SU-DHL-6 (cell line): ENCODE data around the gene NUBPL.

Source experiments
- H2AFZ ChIP-seq: fragments of 200-600 bp; sonication (generic); 2 replicates; pipeline ENCODE4 v1.6.1; 2014; ENCODE audit warnings: low read depth, mild to moderate bottlenecking, moderate library complexity, mixed read lengths, antibody characterized with exemption, low read length; ENCODE audit not compliant: severe bottlenecking
- H3F3A ChIP-seq: fragments of 200-600 bp; shearing (Covaris generic); 2 replicates; pipeline ENCODE4 v1.6.0; 2016; ENCODE audit warnings: antibody characterized with exemption, mild to moderate bottlenecking; ENCODE audit not compliant: insufficient read depth
- H3K27ac ChIP-seq: fragments of 200-600 bp; sonication (generic); 2 replicates; pipeline ENCODE4 v1.5.1; 2016; ENCODE audit warnings: low read depth, mild to moderate bottlenecking, low read length, moderate library complexity, mixed read lengths
- H3K27me3 ChIP-seq: fragments of 200-600 bp; sonication (generic), shearing (Covaris generic); 2 replicates; pipeline ENCODE4 v1.6.0; 2014; ENCODE audit warnings: mild to moderate bottlenecking, low read length
- H3K36me3 ChIP-seq: fragments of 200-600 bp; sonication (generic); 2 replicates; pipeline ENCODE4 v1.6.1; 2014; ENCODE audit warnings: mild to moderate bottlenecking, low read length, mixed read lengths
- H3K4me2 ChIP-seq: fragments of 300-600, 200-600 bp; shearing (Covaris generic), sonication (generic); 2 replicates; pipeline ENCODE4 v1.6.0; 2014; ENCODE audit warnings: low read length, low read depth, mild to moderate bottlenecking; ENCODE audit not compliant: poor library complexity, severe bottlenecking
- H3K4me3 ChIP-seq: fragments of 200-600 bp; sonication (generic); 2 replicates; pipeline ENCODE4 v1.5.1; 2014; ENCODE audit warnings: antibody characterized with exemption, low read length, mild to moderate bottlenecking, mixed read lengths; ENCODE audit not compliant: insufficient read depth, poor library complexity, severe bottlenecking
- H3K79me2 ChIP-seq: fragments of 200-600 bp; sonication (generic); 2 replicates; pipeline ENCODE4 v1.6.1; 2014; ENCODE audit warnings: mild to moderate bottlenecking, low read length, moderate library complexity; ENCODE audit not compliant: insufficient read depth
- H3K9ac ChIP-seq: fragments of 200-600 bp; sonication (generic); 2 replicates; pipeline ENCODE4 v1.7.0; 2014; ENCODE audit warnings: mild to moderate bottlenecking, low read length
- H3K9me2 ChIP-seq: fragments of 200-600 bp; sonication (generic); replicated peaks from 2 replicates; pipeline ENCODE4 v1.6.1; 2014; ENCODE audit warnings: low read length; ENCODE audit not compliant: insufficient read depth
- H3K9me3 ChIP-seq: fragments of 200-600 bp; sonication (generic); 2 replicates; pipeline ENCODE4 v1.6.1; 2014; ENCODE audit warnings: low read length, mixed read lengths; ENCODE audit not compliant: insufficient read depth
- H4K20me1 ChIP-seq: fragments of 200-600 bp; sonication (generic); 2 replicates; pipeline ENCODE4 v1.6.1; 2014; ENCODE audit warnings: low read depth, mild to moderate bottlenecking, antibody characterized with exemption, low read length, moderate library complexity, mixed read lengths
- EZH2phosphoT487 ChIP-seq: fragments of 200-600 bp; sonication (generic), shearing (Covaris generic); conservative IDR thresholded peaks from 2 replicates; pipeline ENCODE4 v1.6.1; 2018; ENCODE audit warnings: mild to moderate bottlenecking, antibody characterized with exemption, low read length, moderate library complexity, mixed read lengths
- TF ChIP-seq, protein P1 (sequence below): fragments of 200-600 bp; sonication (generic); IDR thresholded peaks from one replicate; pipeline ENCODE4 v1.5.1; 2017; ENCODE audit warnings: antibody characterized with exemption, mild to moderate bottlenecking, low read length, moderate library complexity; ENCODE audit not compliant: insufficient read depth, poor library complexity, severe bottlenecking

NUBPL gene

GRCh38 chr14:31660728-31661127 lies 99.5 kb downstream of the NUBPL start:
- H3K4me2 ChIP-seq: no peak overlapping the region
- H3K4me3 ChIP-seq: no peak overlapping the region
- H3K9me3 ChIP-seq: no peaks in the 10 kb centered on the region
- no peaks in the 10 kb centered on the region for H4K20me1 ChIP-seq
- no peaks in the 10 kb centered on the region for H3F3A ChIP-seq
- H3K9me2 ChIP-seq: no peaks in the 10 kb centered on the region
- no peak overlapping the region for H3K9ac ChIP-seq
- TF ChIP-seq, protein P1, sequence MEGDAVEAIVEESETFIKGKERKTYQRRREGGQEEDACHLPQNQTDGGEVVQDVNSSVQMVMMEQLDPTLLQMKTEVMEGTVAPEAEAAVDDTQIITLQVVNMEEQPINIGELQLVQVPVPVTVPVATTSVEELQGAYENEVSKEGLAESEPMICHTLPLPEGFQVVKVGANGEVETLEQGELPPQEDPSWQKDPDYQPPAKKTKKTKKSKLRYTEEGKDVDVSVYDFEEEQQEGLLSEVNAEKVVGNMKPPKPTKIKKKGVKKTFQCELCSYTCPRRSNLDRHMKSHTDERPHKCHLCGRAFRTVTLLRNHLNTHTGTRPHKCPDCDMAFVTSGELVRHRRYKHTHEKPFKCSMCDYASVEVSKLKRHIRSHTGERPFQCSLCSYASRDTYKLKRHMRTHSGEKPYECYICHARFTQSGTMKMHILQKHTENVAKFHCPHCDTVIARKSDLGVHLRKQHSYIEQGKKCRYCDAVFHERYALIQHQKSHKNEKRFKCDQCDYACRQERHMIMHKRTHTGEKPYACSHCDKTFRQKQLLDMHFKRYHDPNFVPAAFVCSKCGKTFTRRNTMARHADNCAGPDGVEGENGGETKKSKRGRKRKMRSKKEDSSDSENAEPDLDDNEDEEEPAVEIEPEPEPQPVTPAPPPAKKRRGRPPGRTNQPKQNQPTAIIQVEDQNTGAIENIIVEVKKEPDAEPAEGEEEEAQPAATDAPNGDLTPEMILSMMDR: no peak
- TF ChIP-seq EZH2phosphoT487: no peak
- H3K36me3 ChIP-seq: no peaks in the 10 kb centered on the region
- H3K27me3 ChIP-seq: no peaks in the 10 kb centered on the region
- H3K79me2 ChIP-seq: no peaks in the 10 kb centered on the region
- H2AFZ ChIP-seq: no peak overlapping the region
- no peak overlapping the region for H3K27ac ChIP-seq

DNA sequence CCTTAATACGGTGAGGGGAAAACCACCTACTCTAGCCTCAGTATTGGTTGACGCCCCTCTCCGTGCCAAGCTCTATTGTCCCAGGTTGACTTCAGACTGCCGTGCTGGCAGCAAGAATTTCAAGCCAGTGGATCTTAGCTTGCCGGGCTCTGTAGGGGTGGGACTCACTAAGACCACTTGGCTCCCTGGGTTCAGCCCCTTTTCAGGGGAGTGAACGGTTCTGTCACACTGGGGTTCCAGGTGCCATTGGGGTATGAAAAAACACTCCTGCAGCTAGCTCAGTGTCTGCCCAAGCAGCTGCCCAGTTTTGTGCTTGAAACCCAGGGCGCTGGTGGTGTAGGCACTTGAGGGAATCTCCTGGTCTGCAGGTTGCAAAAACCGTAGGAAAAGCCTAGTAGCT lies 107.1 kb downstream of the NUBPL start:
- no peaks in the 10 kb centered on the region for H3K36me3 ChIP-seq
- H3K79me2 ChIP-seq: no peaks in the 10 kb centered on the region
- H3K4me2 ChIP-seq: no peak overlapping the region
- H3K4me3 ChIP-seq: no peak overlapping the region
- no peaks in the 10 kb centered on the region for H3K27me3 ChIP-seq
- no peaks in the 10 kb centered on the region for H3K9me2 ChIP-seq
- H3F3A ChIP-seq: no peaks in the 10 kb centered on the region
- H4K20me1 ChIP-seq: no peaks in the 10 kb centered on the region
- no peak overlapping the region for H3K27ac ChIP-seq
- H2AFZ ChIP-seq: no peak overlapping the region
- TF ChIP-seq EZH2phosphoT487: no peak
- TF ChIP-seq, protein P1: no peak
- no peak overlapping the region for H3K9ac ChIP-seq
- H3K9me3 ChIP-seq: peaks cover 4% of the 10 kb centered on the region; the same call in 1 of the 2 replicates

- Histone ChIP-seq H3K27me3 (no peaks in the 10 kb centered on the region), H3K36me3 (no peaks in the 10 kb centered on the region), H3K9me2 (no peaks in the 10 kb centered on the region), H3K9me3 (peaks cover 4% of the 10 kb centered on the region; the same call in 1 of the 2 replicates), H3K4me3 (no peak overlapping the region), H2AFZ (no peak overlapping the region), H3K27ac (no peak overlapping the region), H4K20me1 (no peaks in the 10 kb centered on the region), H3K79me2 (no peaks in the 10 kb centered on the region), H3K4me2 (no peak overlapping the region), H3K9ac (no peak overlapping the region), H3F3A (no peaks in the 10 kb centered on the region)
- no peak for TF ChIP-seq EZH2phosphoT487
- TF ChIP-seq, protein P1: no peak
Measured at GRCh38 chr14:31672709-31673108, 111.5 kb downstream of the NUBPL start.
